PFSK-1 (cell line): Measurements from ENCODE around the gene MED1.

Source experiments
- FOXP2 ChIP-seq: optimal IDR thresholded peaks from 2 replicates; pipeline ENCODE3; 2011; ENCODE audit warnings: borderline replicate concordance, control low read depth, inconsistent platforms; ENCODE audit not compliant: insufficient read depth; ENCODE audit errors: extremely low read length, extremely low read depth
- POLR2AphosphoS5 ChIP-seq: IDR thresholded peaks from 2 replicates; pipeline ENCODE4 v1.6.1; 2012; ENCODE audit warnings: low read depth, mild to moderate bottlenecking, control low read depth, low read length, moderate library complexity
- REST ChIP-seq, 2 experiments: IDR thresholded peaks; 2 replicates each; pipeline versions ENCODE4 v1.6.1 to v1.8.0; 2011 to 2012; ENCODE audit warnings: low read depth in 2 of 2, low read length in 2 of 2, control low read depth in 1 of 2, inconsistent platforms in 1 of 2, mild to moderate bottlenecking in 1 of 2, moderate library complexity in 1 of 2; ENCODE audit not compliant: insufficient read depth in 1 of 2
- SIN3A ChIP-seq: IDR thresholded peaks from 2 replicates; pipeline ENCODE4 v1.6.1; 2012; ENCODE audit warnings: mild to moderate bottlenecking, low read length, moderate library complexity, borderline replicate concordance; ENCODE audit not compliant: insufficient read depth
- TAF1 ChIP-seq: IDR thresholded peaks from 2 replicates; pipeline ENCODE4 v1.6.1; 2012; ENCODE audit warnings: low read length, control low read depth, borderline replicate concordance; ENCODE audit not compliant: insufficient read depth

Gene MED1

GRCh38 chr17:39365872-39366271, 85.2 kb downstream of the MED1 start:
- TF ChIP-seq FOXP2 (no peak), REST (IDR thresholded peaks at IDR 0.05; ENCODE audit: insufficient read depth in 1 of 2, low read depth in 2 of 2, low read length in 2 of 2) (no peak), SIN3A (no peak), POLR2AphosphoS5 (no peak)

GRCh38 chr17:39365242-39365641, 85.8 kb downstream of the MED1 start:
- no peak for TF ChIP-seq SIN3A
- TF ChIP-seq POLR2AphosphoS5, result no peak
- no peak for TF ChIP-seq TAF1
- TF ChIP-seq REST (IDR thresholded peaks at IDR 0.05; ENCODE audit: insufficient read depth in 1 of 2, low read depth in 2 of 2, low read length in 2 of 2), result no peak
- TF ChIP-seq FOXP2, result no peak

- TF ChIP-seq REST (IDR thresholded peaks at IDR 0.05; ENCODE audit: insufficient read depth in 1 of 2, low read depth in 2 of 2, low read length in 2 of 2) (no peak), POLR2AphosphoS5 (no peak)
Measured at GRCh38 chr17:39364236-39365025, 86.6 kb downstream of the MED1 start.

- TF ChIP-seq SIN3A (no peak), POLR2AphosphoS5 (no peak), REST (IDR thresholded peaks at IDR 0.05; ENCODE audit: insufficient read depth in 1 of 2, low read depth in 2 of 2, low read length in 2 of 2) (no peak), FOXP2 (no peak), TAF1 (no peak)
Measured at GRCh38 chr17:39361064-39361463, 90.0 kb downstream of the MED1 start.

- TF ChIP-seq SIN3A (no peak), POLR2AphosphoS5 (no peak), FOXP2 (no peak), REST (IDR thresholded peaks at IDR 0.05; ENCODE audit: insufficient read depth in 1 of 2, low read depth in 2 of 2, low read length in 2 of 2) (no peak), TAF1 (no peak)
Measured at GRCh38 chr17:39360537-39360936, 90.5 kb downstream of the MED1 start.
